NB4 (cell line): ENCODE measurements around the gene KRT36.

Experiments used
- DNase-seq: peaks from one replicate; pipeline ENCODE4 v3.0.0; 2010; ENCODE audit warnings: low read depth
- H3K4me3 ChIP-seq: one replicate; pipeline ENCODE4 v1.5.1; 2011; ENCODE audit warnings: mild to moderate bottlenecking, low read depth, low read length, moderate library complexity
- MYC ChIP-seq: IDR thresholded peaks from 2 replicates; pipeline ENCODE4 v1.6.1; 2011; ENCODE audit warnings: low read depth, low read length
- POLR2A ChIP-seq: IDR thresholded peaks from 2 replicates; pipeline ENCODE4 v1.6.1; 2011; ENCODE audit warnings: mild to moderate bottlenecking; ENCODE audit not compliant: insufficient read length; ENCODE audit errors: extremely low read depth
- TF ChIP-seq, protein P1 (sequence below): IDR thresholded peaks from one replicate; pipeline ENCODE4 v1.5.1; 2012; ENCODE audit warnings: low read depth, low read length
- TF ChIP-seq, protein P2 (sequence below): IDR thresholded peaks from 2 replicates; pipeline ENCODE4 v1.6.1; 2011; ENCODE audit warnings: low read depth, low read length

KRT36 gene

DNA sequence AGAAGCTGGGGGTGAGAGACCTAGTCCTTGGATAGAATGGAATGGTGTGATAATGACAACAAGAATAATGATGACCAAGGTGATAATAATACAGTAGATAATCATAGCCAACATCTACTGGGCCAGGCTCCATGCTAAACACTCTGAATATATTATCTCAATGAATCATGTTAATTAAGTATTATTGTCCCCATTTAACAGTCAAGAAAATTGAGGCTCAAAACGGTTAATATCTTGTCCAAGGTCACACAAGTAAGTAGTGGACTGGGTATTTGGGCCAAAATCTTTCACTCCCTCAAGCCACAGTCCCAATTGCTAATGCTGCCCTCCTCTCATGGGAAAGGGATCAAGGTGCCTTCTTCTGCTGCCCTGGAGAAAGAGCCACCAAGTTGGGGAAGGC lies 42.3 kb upstream of the KRT36 start:
- TF ChIP-seq, protein P1, sequence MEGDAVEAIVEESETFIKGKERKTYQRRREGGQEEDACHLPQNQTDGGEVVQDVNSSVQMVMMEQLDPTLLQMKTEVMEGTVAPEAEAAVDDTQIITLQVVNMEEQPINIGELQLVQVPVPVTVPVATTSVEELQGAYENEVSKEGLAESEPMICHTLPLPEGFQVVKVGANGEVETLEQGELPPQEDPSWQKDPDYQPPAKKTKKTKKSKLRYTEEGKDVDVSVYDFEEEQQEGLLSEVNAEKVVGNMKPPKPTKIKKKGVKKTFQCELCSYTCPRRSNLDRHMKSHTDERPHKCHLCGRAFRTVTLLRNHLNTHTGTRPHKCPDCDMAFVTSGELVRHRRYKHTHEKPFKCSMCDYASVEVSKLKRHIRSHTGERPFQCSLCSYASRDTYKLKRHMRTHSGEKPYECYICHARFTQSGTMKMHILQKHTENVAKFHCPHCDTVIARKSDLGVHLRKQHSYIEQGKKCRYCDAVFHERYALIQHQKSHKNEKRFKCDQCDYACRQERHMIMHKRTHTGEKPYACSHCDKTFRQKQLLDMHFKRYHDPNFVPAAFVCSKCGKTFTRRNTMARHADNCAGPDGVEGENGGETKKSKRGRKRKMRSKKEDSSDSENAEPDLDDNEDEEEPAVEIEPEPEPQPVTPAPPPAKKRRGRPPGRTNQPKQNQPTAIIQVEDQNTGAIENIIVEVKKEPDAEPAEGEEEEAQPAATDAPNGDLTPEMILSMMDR = no peak
- no peak for TF ChIP-seq MYC
- no peak for TF ChIP-seq POLR2A
- TF ChIP-seq, protein P2, sequence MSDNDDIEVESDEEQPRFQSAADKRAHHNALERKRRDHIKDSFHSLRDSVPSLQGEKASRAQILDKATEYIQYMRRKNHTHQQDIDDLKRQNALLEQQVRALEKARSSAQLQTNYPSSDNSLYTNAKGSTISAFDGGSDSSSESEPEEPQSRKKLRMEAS = no peak
- H3K4me3 ChIP-seq = no peak overlapping the region
- no peak for DNase-seq

DNA sequence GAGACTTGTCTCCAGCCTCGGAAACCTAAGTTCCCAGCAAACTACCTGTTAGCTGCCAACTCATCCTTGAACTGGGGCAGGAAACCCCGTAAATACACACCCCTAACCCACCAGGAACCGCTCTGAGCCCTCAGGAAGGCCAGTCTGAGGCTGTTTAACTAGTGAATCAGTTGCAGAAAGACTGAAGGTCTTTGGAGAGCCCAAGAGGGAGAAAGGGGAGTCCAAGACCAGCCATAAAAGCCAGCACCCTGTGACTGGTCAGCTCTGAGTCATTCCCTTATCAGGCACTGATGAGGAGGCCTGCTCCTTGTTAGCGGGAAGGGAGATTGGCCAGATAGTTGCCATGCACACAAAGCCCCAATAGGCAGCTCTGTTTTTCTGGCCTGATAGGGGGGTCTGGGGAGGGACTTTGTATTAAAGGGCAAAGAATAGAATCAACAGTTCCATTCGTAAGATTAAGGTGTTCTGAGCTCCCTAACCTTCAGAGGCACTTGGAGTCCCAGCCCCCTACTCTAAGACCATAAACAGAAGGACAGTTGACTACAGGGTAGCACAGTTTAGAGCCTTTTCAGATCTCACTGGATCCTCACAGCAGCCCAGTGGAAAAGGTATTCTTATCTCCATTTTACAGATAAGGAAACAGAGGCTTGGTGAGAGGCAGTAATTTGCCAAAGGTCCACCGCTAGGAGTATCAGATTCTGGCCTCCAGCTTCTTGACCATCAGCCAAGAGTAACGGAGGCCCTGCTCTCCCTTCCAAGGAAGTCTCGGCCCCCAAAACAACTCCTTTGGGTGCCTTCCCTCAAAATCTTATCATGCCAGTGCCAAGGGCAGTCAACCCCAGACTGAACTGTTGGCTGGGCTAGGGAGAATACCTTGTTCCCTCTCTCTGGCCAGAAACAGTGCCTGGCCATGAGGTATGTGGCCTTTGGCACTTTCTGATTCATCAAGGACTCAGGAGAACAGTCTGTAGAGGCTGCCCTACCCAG lies 40.6 kb upstream of the KRT36 start:
- peak; percentile 52 for DNase-seq
- no peak overlapping the region for H3K4me3 ChIP-seq
- TF ChIP-seq, protein P2 = no peak

DNA sequence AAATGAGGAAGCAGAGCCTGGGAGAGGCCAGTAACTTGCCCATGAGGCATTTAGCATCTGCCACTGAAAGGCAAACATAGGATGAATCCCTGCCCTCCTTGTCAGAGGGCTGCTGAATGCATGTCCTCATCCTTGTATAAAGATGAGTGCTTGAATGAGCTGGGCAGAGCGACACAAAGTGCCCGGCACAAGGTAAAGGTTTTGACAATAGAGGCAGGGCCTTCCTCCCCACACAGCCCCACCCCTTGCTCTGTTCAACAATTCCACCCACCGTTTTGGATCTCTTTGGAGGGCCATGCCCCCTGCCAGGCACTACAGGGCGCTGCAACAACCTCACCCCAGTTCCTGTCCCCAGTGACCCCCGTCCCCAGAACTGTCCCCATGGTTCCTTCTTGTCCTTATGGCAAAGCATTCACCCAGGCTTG lies 39.8 kb upstream of the KRT36 start:
- DNase-seq = peak; percentile 20
- H3K4me3 ChIP-seq = no peak overlapping the region
- TF ChIP-seq MYC (no peak), POLR2A (no peak)
- TF ChIP-seq, protein P2 = no peak
- TF ChIP-seq, protein P1 = no peak

DNA sequence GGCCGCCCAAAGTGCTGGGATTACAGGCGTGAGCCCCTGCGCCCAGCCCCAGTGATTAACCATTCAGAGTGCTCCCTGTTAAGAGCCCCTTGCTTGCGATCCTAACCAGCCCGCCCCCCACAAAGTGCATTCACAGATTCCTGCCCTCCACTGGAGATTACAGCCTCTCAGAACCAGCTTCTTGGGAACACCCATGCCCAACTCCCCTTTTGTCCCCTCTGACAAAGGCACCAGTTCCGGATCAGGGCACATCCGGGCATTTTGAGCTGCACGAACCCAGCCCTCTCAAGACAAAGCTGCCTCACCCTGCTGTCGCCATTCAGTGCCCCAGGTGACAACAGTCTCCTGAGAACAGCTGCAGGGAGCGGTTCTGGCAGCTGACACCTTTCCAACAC lies 39.2 kb upstream of the KRT36 start:
- DNase-seq = no peak
- TF ChIP-seq, protein P1 = no peak
- no peak for TF ChIP-seq MYC
- no peak for TF ChIP-seq POLR2A
- TF ChIP-seq, protein P2 = no peak
- H3K4me3 ChIP-seq = no peak overlapping the region

DNA sequence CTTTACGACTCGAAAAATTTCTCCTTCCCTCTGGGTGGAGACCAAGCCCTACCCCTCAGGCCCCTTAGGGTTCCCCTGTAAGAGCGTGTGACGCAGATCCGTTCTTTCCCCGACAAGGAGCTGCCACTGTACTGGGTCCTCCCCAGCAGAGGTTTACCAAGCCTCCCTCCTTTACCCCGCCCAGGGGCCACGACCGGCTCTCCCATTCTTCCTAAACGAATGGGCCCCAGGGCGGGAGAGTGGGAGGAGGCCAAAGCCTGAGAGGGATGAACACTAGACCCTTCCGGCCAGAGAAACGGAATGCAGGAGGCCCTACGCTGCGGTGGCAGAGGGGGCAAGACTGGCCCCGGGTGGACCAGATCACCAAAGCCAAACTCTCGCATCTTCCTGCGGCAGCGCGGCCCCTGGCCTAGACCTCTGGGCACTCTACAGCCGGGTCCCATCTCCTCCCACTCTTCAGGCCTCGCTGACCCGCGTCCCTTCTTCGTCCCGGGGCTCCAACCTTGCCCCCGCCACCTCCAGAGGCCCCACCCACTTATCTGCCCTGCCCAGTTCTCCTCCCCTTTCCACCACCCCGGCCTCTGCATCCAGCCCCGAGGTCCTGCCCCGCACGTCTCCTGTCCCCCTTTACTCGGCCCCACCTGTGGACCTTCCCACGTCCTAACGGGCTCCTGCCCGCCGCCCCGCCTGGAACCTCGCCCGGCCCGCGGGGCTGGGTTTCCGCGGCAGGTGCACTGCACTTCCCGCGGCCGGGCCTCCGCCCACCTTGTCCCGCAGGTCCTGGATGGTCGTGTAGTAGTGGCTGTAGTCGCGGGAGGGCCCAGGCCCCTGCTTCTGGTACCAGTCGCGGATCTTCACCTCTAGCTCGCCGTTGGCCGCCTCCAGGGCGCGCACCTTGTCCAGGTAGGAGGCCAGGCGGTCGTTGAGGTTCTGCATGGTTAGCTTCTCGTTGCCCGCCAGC lies 37.6 kb upstream of the KRT36 start:
- TF ChIP-seq, protein P1 = no peak
- TF ChIP-seq MYC (no peak), POLR2A (no peak)
- TF ChIP-seq, protein P2 = no peak
- no peak overlapping the region for H3K4me3 ChIP-seq
- DNase-seq = no peak
